Esophagus muscularis mucosa (tissue), 4 donors: Measurements from ENCODE around the gene HSDL2. TPM values are rescaled to one million over a fixed set of nuclear protein-coding genes. Genes with fewer than 3 reads are reported as not detected.
"Not testable (repeated sequence)": the region's sequence is repeated elsewhere in the genome, so short reads cannot be mapped to it uniquely, and the experiment has no call there.

Experiments used
- DNase-seq: peaks from one replicate; pipeline ENCODE4 v3.0.0-alpha.2; 2017; ENCODE audit errors: extremely low spot score
- H3K27ac ChIP-seq, 4 donors: fragments of 200-600 bp; sonication (generic); replicated peaks in 1 of 4; 1 replicate in 3 of 4; 2 replicates in 1 of 4; pipeline ENCODE4 v1.5.1; 2016 to 2019; ENCODE audit warnings: mild to moderate bottlenecking in 1 of 4
- H3K27me3 ChIP-seq, 4 donors: fragments of 200-600 bp; sonication (generic); one replicate each; pipeline versions ENCODE4 v1.5.1 to v1.6.0; 2016 to 2019
- H3K36me3 ChIP-seq, 4 donors: fragments of 200-600 bp; sonication (generic); one replicate each; pipeline ENCODE4 v1.5.1; 2016 to 2019
- H3K4me1 ChIP-seq, 4 donors: fragments of 200-600 bp; sonication (generic); one replicate each; pipeline ENCODE4 v1.5.1; 2016 to 2019
- H3K4me3 ChIP-seq, 4 donors: fragments of 200-600 bp; sonication (generic); 1 replicate in 2 of 4; 2 replicates in 2 of 4; pipeline ENCODE4 v1.5.1; 2016 to 2019; ENCODE audit warnings: mild to moderate bottlenecking in 4 of 4, moderate library complexity in 1 of 4
- H3K9me3 ChIP-seq, 4 donors: fragments of 200-600 bp; sonication (generic); 1 replicate in 3 of 4; 2 replicates in 1 of 4; pipeline ENCODE4 v1.5.1; 2016 to 2019
- CTCF ChIP-seq, 3 experiments: fragments of 200-600 bp in 2 of 3; fragments of 450-650 bp in 1 of 3; sonication (generic) in 2 of 3; IDR thresholded peaks; one replicate each; pipeline ENCODE4 v1.5.1; 2017 to 2019; ENCODE audit warnings: antibody characterized with exemption in 3 of 3, mild to moderate bottlenecking in 2 of 3, moderate library complexity in 1 of 3
- EP300 ChIP-seq: sonication (generic); formaldehyde crosslinking; IDR thresholded peaks from one replicate; pipeline ENCODE4 v1.6.1; 2017; ENCODE audit warnings: antibody characterized with exemption
- POLR2A ChIP-seq: fragments of 450-650 bp; IDR thresholded peaks from one replicate; pipeline ENCODE4 v1.6.1; 2017; ENCODE audit warnings: antibody characterized with exemption, moderate library complexity, mild to moderate bottlenecking, low read depth
- POLR2AphosphoS5 ChIP-seq, 2 donors: sonication (generic); formaldehyde crosslinking; IDR thresholded peaks; one replicate each; pipeline ENCODE4 v1.6.1; 2017; ENCODE audit warnings: antibody characterized with exemption in 2 of 2
- WGBS: methylation state at CpG from one replicate; pipeline ENCODE4 v1.1.5; 2018; 5-methylcytosine and 5-hydroxymethylcytosine counted together
- intact Hi-C: fragments of 100-400 bp; cut with DNase I; formaldehyde crosslinking; loops from one replicate; pipeline ENCODE4 v1.15.1; 2023
- total RNA-seq, 4 donors: library from RNA; depleted of rRNA; stranded (reverse); fragments of >200 nt; gene quantifications; one replicate each; pipeline versions ENCODE4 v1.1.0 to v1.2.1, GENCODE V29; 2016

The HSDL2 gene
- total RNA-seq, 4 donors from 2014 or later, result 34.3 to 73.1 (median 50.0) TPM

GRCh38 chr9:112411626-112412027, 31.7 kb downstream of the HSDL2 start:
- Histone ChIP-seq H3K27ac (peak overlapping the region in 2 of 4 donors; percentile 8 to 40), H3K4me3 (no peak overlapping the region), H3K36me3 (peaks cover 0 to 90% (median 35%) of the 10 kb centered on the region in 4 donors), H3K9me3 (no peaks in the 10 kb centered on the region), H3K27me3 (no peaks in the 10 kb centered on the region), H3K4me1 (peaks cover 0 to 18% (median 3%) of the 10 kb centered on the region in 4 donors)
- intact Hi-C loops, result no loop called here
- TF ChIP-seq POLR2A, result no peak
- TF ChIP-seq POLR2AphosphoS5 (IDR thresholded peaks at IDR 0.05), result no peak
- TF ChIP-seq EP300, result no peak
- TF ChIP-seq CTCF (IDR thresholded peaks at IDR 0.05), result no peak
- DNase-seq, result no peak
- 57% methylated on average over 1 of the region's 1 CpG for WGBS

GRCh38 chr9:112413728-112414127, 33.8 kb downstream of the HSDL2 start:
- peaks cover 0 to 18% (median 3%) of the 10 kb centered on the region in 4 donors for H3K4me1 ChIP-seq
- intact Hi-C loops, H3K27ac ChIP-seq, DNase-seq, H3K9me3 ChIP-seq, H3K4me3 ChIP-seq, H3K27me3 ChIP-seq: not testable (repeated sequence)
- 90% methylated on average over 9 of the region's 9 CpGs for WGBS
- H3K36me3 ChIP-seq, result peaks cover 0 to 84% (median 24%) of the 10 kb centered on the region in 4 donors

GRCh38 chr9:112420208-112420607, 40.3 kb downstream of the HSDL2 start:
- TF ChIP-seq POLR2AphosphoS5 (IDR thresholded peaks at IDR 0.05), result no peak
- no peak for TF ChIP-seq POLR2A
- no peak for TF ChIP-seq CTCF (IDR thresholded peaks at IDR 0.05)
- TF ChIP-seq EP300, result no peak
- Histone ChIP-seq H3K27ac (no peak overlapping the region), H3K9me3 (no peaks in the 10 kb centered on the region), H3K4me3 (no peak overlapping the region), H3K4me1 (no peaks in the 10 kb centered on the region), H3K36me3 (peaks cover 9 to 68% (median 33%) of the 10 kb centered on the region in 4 donors), H3K27me3 (no peaks in the 10 kb centered on the region)
- no peak for DNase-seq
- WGBS, result 100% methylated on average over 2 of the region's 2 CpGs
- intact Hi-C loops, result no loop called here

GRCh38 chr9:112421771-112422222, 41.9 kb downstream of the HSDL2 start:
- Histone ChIP-seq H3K27ac (no peak overlapping the region), H3K36me3 (peaks cover 9 to 60% (median 29%) of the 10 kb centered on the region in 4 donors), H3K4me1 (no peaks in the 10 kb centered on the region), H3K27me3 (no peaks in the 10 kb centered on the region), H3K4me3 (no peak overlapping the region), H3K9me3 (no peaks in the 10 kb centered on the region)
- 93% methylated on average over 5 of the region's 5 CpGs for WGBS
- TF ChIP-seq CTCF (IDR thresholded peaks at IDR 0.05), result no peak
- TF ChIP-seq POLR2AphosphoS5 (IDR thresholded peaks at IDR 0.05), result no peak
- TF ChIP-seq POLR2A, result no peak
- no peak for TF ChIP-seq EP300
- DNase-seq, result no peak
- intact Hi-C loops, result no loop called here

GRCh38 chr9:112422417-112423148, 42.7 kb downstream of the HSDL2 start:
- Histone ChIP-seq H3K36me3 (peaks cover 9 to 53% (median 29%) of the 10 kb centered on the region in 4 donors), H3K27me3 (no peaks in the 10 kb centered on the region), H3K4me1 (no peaks in the 10 kb centered on the region), H3K27ac (no peak overlapping the region), H3K4me3 (no peak overlapping the region), H3K9me3 (no peaks in the 10 kb centered on the region)
- intact Hi-C loops, result no loop called here
- WGBS, result 87% methylated on average over 3 of the region's 3 CpGs
- TF ChIP-seq EP300 (no peak), CTCF (IDR thresholded peaks at IDR 0.05) (no peak), POLR2A (no peak), POLR2AphosphoS5 (IDR thresholded peaks at IDR 0.05) (no peak)
- DNase-seq, result no peak
